Progenitor cell of endocrine pancreas (in vitro differentiated cells): ENCODE measurements around the gene CDK3. TPM values are rescaled to one million over a fixed set of nuclear protein-coding genes. Genes with fewer than 3 reads are reported as not detected.
"Not testable (repeated sequence)": the region's sequence is repeated elsewhere in the genome, so short reads cannot be mapped to it uniquely, and the experiment has no call there.

Source experiments
- DNase-seq: peaks from one replicate; pipeline ENCODE4 v3.0.0; 2021; ENCODE audit warnings: low spot score; ENCODE audit not compliant: unreplicated experiment
- H3K27ac Mint-ChIP-seq: 2 replicates; pipeline ENCODE4 v1.8.0; 2021; ENCODE audit warnings: mild to moderate bottlenecking, moderate library complexity, mixed read lengths
- H3K27me3 Mint-ChIP-seq: 2 replicates; pipeline ENCODE4 v1.8.0; 2021; ENCODE audit warnings: mixed read lengths
- H3K36me3 Mint-ChIP-seq: 2 replicates; pipeline ENCODE4 v1.8.0; 2022; ENCODE audit warnings: mixed read lengths; ENCODE audit not compliant: insufficient read depth
- H3K4me1 Mint-ChIP-seq: 2 replicates; pipeline ENCODE4 v1.8.0; 2021; ENCODE audit warnings: low read depth, mixed read lengths
- H3K4me3 Mint-ChIP-seq: 2 replicates; pipeline ENCODE4 v1.8.0; 2021; ENCODE audit warnings: low read depth, mild to moderate bottlenecking, moderate library complexity, mixed read lengths
- H3K9me3 Mint-ChIP-seq: 2 replicates; pipeline ENCODE4 v1.8.0; 2021; ENCODE audit warnings: low read depth, mixed read lengths
- total RNA-seq: library from RNA; stranded (reverse); gene quantifications from 2 replicates; pipeline ENCODE4 v1.2.1, GENCODE V29; 2021
- TF ChIP-seq, protein P1 (sequence below): fragments of 200-600 bp; sonication (generic); IDR thresholded peaks from one replicate; pipeline ENCODE4 v1.5.0; 2021; ENCODE audit warnings: antibody characterized with exemption, mild to moderate bottlenecking; ENCODE audit not compliant: unreplicated experiment

Gene CDK3
- total RNA-seq, 1 donor from 2014 or later = 17.0 TPM

DNA sequence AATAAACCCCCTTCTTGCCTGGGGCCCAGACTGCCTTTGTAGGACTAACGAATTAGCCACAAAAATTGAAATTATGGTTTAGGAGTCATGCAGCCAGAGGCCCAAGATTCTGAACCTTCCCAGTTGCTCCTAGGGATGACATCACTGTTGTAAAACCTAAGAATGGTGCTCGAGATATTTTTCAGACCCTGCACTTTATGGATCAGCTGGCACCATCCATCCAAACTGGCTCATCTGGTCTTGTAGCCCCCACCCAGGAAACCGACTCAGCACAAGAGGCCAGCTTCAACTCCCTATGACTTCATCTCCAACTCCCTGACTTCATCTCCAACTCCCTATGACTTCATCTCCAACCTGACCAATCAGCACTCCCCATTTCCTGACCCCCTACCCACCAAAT lies 37.4 kb downstream of the CDK3 start:
- no peaks in the 10 kb centered on the region for H3K9me3 Mint-ChIP-seq
- H3K4me1 Mint-ChIP-seq = no peaks in the 10 kb centered on the region
- H3K27ac Mint-ChIP-seq = no peak overlapping the region
- H3K27me3 Mint-ChIP-seq = no peaks in the 10 kb centered on the region
- H3K4me3 Mint-ChIP-seq = no peak overlapping the region
- no peak for DNase-seq
- H3K36me3 Mint-ChIP-seq = peaks cover 17% of the 10 kb centered on the region
- TF ChIP-seq, protein P1, sequence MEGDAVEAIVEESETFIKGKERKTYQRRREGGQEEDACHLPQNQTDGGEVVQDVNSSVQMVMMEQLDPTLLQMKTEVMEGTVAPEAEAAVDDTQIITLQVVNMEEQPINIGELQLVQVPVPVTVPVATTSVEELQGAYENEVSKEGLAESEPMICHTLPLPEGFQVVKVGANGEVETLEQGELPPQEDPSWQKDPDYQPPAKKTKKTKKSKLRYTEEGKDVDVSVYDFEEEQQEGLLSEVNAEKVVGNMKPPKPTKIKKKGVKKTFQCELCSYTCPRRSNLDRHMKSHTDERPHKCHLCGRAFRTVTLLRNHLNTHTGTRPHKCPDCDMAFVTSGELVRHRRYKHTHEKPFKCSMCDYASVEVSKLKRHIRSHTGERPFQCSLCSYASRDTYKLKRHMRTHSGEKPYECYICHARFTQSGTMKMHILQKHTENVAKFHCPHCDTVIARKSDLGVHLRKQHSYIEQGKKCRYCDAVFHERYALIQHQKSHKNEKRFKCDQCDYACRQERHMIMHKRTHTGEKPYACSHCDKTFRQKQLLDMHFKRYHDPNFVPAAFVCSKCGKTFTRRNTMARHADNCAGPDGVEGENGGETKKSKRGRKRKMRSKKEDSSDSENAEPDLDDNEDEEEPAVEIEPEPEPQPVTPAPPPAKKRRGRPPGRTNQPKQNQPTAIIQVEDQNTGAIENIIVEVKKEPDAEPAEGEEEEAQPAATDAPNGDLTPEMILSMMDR = no peak

DNA sequence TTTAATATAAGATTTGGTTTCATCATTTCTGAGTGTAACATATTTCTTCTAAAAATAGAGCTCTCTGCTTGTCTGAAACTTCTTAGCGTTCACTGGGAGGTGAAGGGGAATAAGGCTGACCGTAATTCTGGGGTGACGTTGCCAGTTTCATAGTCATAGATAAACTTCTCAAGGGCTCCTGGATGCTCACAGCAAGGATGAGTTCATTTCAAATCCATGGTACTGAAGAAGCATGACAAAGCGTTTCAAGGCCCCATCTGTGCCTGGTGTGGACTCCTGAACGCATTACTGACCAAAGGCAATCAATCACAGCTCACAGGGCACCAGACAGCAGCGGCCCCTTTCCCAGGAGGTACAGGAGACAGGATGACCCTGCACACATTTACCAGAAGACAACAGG lies 38.5 kb downstream of the CDK3 start:
- TF ChIP-seq, protein P1 = no peak
- H3K27ac Mint-ChIP-seq = no peak overlapping the region
- no peaks in the 10 kb centered on the region for H3K4me1 Mint-ChIP-seq
- H3K9me3 Mint-ChIP-seq = no peaks in the 10 kb centered on the region
- peaks cover 24% of the 10 kb centered on the region for H3K36me3 Mint-ChIP-seq
- H3K27me3 Mint-ChIP-seq = no peaks in the 10 kb centered on the region
- no peak for DNase-seq
- H3K4me3 Mint-ChIP-seq = no peak overlapping the region

DNA sequence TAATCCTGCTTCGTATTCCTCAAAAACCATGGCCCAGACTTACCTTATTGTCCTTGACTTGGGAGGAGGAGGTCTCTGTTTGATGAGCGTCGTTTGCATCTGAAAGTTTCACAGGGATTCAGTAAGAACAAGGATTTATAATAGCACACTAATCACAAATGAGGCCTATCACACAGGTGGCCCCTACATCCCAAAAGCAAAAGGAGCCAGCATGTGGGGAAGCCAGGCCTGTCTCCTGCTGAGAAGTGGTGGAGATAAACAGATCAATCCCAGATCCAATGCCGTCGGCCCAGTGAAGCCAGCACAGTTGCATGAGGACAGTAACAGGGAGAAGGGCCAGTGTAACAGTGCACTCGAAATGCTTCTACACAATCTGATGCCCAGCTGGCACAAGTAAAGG lies 39.7 kb downstream of the CDK3 start:
- TF ChIP-seq, protein P1 = no peak
- Mint-ChIP-seq H3K27me3 (no peaks in the 10 kb centered on the region), H3K4me3 (no peak overlapping the region), H3K27ac (no peak overlapping the region), H3K9me3 (no peaks in the 10 kb centered on the region), H3K36me3 (peaks cover 31% of the 10 kb centered on the region), H3K4me1 (no peaks in the 10 kb centered on the region)
- DNase-seq = no peak

DNA sequence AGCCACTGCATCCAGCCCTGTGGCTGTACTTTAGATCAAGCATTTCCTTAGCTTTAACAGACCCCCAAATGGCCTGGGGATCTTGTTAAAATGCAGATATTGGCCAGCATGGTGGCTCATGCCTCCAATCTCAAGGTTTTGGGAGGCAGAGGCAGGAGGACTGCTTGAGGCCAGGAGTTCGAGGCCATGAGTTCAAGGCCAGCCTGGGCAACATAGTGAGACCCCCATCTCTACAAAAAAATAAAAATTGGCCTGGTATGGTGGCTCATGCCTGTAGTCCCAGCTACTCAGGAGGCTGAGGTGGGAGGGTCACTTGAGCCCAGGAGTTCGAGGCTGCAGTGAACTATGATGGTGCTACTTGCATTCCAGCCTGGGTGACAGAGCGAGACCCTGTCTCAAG lies 42.2 kb downstream of the CDK3 start:
- H3K4me3 Mint-ChIP-seq, DNase-seq, H3K4me1 Mint-ChIP-seq, H3K27me3 Mint-ChIP-seq, H3K9me3 Mint-ChIP-seq, H3K27ac Mint-ChIP-seq: not testable (repeated sequence)
- H3K36me3 Mint-ChIP-seq = peaks cover 34% of the 10 kb centered on the region

DNA sequence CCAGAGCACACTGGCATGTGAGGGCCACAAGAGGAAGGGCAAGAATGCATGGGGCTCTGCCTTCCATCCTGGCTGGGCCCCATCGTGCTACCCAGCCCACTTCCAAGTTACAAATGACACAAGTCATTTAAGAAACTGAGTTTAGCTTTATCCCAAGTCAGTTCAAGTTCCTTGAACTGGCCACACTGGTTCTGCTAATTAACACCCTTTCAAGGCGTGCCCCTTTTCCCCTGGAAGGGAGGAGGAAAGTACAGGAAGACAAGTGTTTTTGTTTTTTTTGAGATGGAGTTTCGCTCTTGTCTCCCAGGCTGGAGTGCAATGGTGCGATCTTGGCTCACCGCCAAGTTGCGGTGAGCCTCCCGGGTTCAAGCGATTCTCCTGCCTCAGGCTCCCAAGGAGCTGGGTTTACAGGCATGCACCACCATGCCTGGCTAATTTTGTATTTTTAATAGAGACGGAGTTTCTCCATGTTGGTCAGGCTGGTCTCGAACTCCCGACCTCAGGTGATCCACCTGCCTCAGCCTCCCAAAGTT lies 43.9 kb downstream of the CDK3 start:
- H3K4me3 Mint-ChIP-seq, H3K27me3 Mint-ChIP-seq, H3K4me1 Mint-ChIP-seq, H3K9me3 Mint-ChIP-seq, DNase-seq, H3K27ac Mint-ChIP-seq: not testable (repeated sequence)
- peaks cover 33% of the 10 kb centered on the region for H3K36me3 Mint-ChIP-seq

DNA sequence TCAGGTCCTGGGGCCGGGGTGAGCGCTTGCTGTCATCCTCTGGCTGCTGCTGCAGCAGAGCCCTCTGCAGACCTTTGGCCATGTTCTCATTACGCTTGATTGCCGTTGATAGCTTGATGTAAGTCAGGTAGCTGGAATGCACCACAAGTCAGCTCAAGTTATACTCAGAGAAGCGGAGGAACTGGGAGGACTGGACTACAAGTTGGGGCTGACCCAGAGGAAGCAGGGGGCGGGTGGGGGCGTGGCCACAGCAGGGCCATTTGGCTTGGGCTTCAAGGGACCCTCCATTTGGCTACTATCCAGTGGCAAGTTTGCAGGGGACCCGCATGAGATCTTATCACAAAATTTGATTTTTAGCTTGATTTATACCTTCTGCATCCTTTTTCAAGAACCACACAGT lies 45.4 kb downstream of the CDK3 start:
- no peak overlapping the region for H3K4me3 Mint-ChIP-seq
- H3K27ac Mint-ChIP-seq = no peak overlapping the region
- DNase-seq = no peak
- H3K9me3 Mint-ChIP-seq = no peaks in the 10 kb centered on the region
- TF ChIP-seq, protein P1 = no peak
- no peaks in the 10 kb centered on the region for H3K27me3 Mint-ChIP-seq
- peaks cover 1% of the 10 kb centered on the region for H3K4me1 Mint-ChIP-seq
- peaks cover 33% of the 10 kb centered on the region for H3K36me3 Mint-ChIP-seq
